Stimulated activated CD4-positive, alpha-beta T cell treated with anti-CD3 and anti-CD28 coated beads, TNF-alpha, amount 100 ng/mL, for 48 hours (primary cell): Measurements from ENCODE around the gene CACNA2D4.
A peak's percentile ranks its signal among the peaks of the same experiment; 100 is the strongest.

Source experiments
- DNase-seq, 3 donors: peaks; one replicate each; pipeline ENCODE4 v3.0.0-alpha.2; 2020; ENCODE audit warnings: low read depth in 3 of 3

The CACNA2D4 gene

GRCh38 chr12:1800401-1801302 is 117.8 kb downstream of the CACNA2D4 start:
- no peak for DNase-seq

DNA sequence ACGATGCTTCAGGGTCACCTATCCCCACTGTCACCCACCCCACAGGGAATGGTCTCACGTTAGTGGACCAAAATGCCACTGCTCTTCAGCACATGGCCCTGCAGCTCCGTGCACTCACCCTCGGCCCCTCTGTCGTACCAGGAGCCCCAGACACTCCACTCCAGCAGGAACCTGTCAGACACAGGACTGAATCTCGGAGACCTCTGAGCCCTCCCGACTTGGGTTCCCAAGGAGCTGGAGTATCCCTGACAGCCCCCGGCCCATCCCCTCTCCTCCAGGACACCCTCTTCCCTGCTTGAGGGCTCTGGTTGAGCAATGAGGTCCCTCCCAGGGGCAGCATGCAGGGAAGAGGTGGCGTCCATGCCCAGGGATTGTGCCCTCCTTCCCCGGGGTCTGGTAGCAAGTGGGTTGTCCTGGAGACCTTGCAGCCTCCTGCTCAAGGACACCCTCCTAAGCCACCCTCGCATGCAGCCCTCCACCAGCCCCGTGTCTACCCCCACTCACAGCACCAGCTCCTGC is 118.5 kb downstream of the CACNA2D4 start:
- no peak for DNase-seq

GRCh38 chr12:1799051-1799881 is 119.2 kb downstream of the CACNA2D4 start:
- no peak for DNase-seq

- DNase-seq: no peak
Measured at GRCh38 chr12:1798641-1799020, 119.8 kb downstream of the CACNA2D4 start.

DNA sequence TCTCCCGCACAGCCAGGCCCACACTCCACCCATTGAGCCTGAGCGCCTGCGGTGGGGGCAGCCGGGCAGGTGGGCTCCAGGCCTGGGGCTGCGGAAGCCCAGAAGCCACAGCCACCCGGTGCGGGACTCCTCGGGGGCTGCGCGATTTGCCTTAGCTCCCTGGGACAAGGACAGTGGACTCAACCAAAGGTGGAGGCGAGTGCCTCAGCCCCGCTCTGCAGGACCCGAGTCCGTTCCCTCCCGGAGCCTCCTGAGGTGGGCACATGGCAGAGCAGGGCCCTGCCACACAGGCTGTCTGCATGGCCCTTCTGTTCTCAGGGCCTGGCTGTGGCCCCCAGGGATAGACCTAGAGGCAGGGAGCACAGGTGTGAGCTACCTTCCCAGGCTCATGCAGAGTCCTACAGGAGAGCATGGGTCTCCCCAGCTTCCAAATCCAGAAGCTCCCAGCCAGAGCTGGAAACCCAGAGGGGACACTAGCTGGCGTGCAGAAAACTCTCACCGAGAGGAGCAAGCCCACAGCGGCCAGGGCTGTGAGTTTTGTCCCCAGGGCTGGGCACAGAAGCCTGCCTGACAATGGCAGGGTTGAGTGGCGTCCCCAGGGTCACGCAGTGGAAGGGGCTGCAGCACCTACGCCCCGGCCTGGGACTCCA is 120.3 kb downstream of the CACNA2D4 start:
- DNase-seq: no peak

- peak in 2 of 3 donors; percentile 39 to 44 for DNase-seq
Measured at GRCh38 chr12:1797011-1797901, 121.2 kb downstream of the CACNA2D4 start.

DNA sequence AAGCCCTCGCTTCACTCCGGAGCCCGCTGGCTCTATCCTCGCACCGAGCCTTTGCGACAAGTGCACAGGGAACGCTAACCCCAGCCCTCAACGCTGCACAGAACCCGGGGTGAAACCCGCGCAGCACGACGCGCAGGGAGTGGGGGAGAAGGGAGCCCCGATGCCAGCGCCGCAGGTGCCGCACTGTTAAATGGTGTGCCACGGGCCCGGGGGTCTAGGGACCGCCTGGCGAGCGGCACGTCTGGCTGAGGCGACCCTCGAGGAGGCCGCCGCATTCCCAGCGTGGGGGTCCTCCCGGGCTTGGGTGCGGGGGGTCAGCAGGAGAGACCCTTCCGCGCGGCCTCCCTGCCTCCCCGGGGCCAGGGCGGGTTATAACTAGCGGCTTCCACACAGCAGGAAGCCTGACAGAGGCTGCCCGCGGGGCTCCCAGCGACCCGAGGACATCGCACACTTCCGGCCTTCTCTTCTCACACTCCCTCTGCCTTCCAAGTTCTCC is 121.9 kb downstream of the CACNA2D4 start:
- peak in 1 of 3 donors; percentile 42 for DNase-seq

- peak; percentile 89 to 92 (median 90) for DNase-seq
Measured at GRCh38 chr12:1795785-1796514, 122.5 kb downstream of the CACNA2D4 start.

GRCh38 chr12:1795221-1795784 is 123.1 kb downstream of the CACNA2D4 start:
- no peak for DNase-seq

- no peak for DNase-seq
Measured at GRCh38 chr12:1794440-1795090, 123.9 kb downstream of the CACNA2D4 start.

- DNase-seq: no peak
Measured at GRCh38 chr12:1793426-1794210, 124.8 kb downstream of the CACNA2D4 start.

- no peak for DNase-seq
Measured at GRCh38 chr12:1792406-1792805, 126.0 kb downstream of the CACNA2D4 start.

DNA sequence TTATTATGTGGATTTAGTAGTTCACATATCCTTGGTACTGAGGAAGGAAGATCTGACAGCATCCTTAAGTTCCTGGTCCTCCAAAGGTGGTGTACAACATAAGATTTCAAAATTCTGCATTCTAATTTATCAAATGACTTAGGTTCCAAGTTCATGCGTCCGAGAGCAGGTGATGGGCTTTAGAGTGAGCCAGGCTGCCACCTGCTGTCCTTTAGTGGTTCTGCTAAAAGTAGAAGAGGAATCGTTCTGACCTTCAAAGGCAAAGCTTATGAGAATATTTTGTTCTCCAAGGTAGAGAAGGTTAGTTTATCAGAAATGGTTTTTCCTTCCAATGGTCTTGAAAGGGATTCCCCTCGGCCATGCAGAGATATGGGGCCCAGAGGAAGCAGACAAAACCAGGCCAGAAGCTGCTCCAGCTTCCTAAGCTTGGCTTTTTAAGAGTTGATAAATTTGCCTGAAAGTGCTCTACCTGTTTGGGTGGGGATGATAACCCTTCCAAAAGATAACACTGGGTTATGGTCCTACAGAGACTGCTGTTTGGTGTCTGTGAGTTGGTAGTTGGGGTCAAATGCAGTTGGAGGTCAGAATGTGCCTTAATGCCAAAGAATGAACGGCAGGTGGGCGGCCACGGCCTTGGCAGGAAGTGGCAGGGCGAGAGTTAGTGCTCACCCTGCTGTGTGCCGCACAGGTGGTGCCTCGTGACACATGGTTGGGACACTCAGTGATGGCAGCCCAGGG is 127.2 kb downstream of the CACNA2D4 start:
- DNase-seq: peak in 1 of 3 donors; percentile 40

DNA sequence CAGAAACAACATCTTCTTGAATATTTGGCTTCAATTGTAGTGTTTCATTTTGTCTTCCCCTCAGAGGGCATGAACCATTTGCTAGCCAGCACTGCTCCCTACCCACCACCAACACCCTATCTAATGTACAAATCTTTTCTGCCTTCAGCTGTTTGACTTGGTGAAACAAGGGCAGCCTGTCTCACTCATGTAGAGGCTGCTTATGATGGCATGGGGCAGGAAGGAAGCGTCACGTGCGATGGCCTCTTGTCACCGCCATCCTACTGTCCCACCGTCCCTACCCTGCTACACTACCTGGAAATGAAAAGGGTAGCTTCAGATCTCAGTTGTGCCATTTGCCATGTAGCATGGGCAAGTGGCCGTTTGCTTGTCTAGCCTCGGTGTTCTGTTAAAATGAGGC is 128.0 kb downstream of the CACNA2D4 start:
- no peak for DNase-seq

DNA sequence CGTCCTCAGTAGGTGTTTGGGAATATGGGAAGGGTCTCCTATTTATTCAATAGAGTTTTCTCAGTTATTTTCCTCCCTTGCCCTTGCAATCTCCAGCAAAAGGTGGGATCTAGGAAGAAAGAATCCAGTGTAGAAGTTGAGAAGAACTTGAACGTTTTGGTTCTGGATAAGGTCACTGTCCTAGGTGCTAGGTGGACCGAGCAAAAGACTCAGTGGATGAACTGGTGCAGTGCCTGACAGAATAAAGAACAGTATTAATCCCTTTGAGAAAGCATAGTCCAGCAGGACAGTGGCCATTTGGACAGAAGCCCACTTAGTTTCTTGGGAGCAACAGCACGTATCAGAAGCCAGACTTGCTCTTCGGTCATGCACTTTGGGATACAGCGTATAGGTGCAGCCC is 130.7 kb downstream of the CACNA2D4 start:
- DNase-seq: no peak

DNA sequence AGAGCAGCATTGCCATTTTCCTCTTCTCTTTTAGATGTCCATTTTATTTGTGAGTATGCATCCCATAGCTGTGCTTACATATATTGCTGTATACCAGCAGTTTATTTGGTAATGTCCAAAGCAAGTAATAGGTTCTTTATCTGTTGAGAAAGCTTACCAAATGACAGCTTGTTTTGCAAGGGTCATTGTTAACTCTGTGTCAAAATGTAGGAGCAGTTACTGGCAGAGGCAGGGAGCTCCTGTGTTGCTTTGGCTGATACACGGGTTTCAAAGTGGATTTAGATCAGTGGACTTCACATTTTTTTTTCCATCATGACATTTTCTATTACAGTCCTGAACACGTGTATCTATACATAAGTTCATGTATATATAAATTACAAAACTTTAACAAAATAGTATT is 136.2 kb downstream of the CACNA2D4 start:
- DNase-seq: no peak

DNA sequence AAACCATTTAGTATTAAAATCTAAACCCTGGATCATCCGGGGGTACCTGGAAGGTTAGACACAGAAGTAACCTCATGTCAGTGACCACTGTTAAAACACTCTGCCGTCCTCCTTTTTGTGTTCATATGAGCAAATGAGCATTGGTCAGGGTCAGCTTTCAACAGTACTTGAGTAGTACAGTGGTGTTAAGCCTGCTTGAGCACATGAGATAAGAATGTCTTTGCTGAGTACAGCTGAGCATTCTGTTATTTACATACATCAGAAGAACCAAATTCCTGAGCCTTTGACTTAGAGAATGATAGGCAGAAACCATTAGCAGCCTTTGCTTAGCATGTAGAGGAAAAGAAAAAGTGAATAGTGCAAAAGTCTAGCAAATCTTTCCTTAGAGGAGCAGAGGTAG is 136.7 kb downstream of the CACNA2D4 start:
- no peak for DNase-seq

- DNase-seq: no peak
Measured at GRCh38 chr12:1779783-1780182, 138.7 kb downstream of the CACNA2D4 start.
